Fibroblast of the aortic adventitia (primary cell): ENCODE measurements around the gene IL16. TPM values are rescaled to one million over a fixed set of nuclear protein-coding genes. Genes with fewer than 3 reads are reported as not detected.
"Not testable (repeated sequence)": the region's sequence is repeated elsewhere in the genome, so short reads cannot be mapped to it uniquely, and the experiment has no call there.

ENCODE experiments used
- DNase-seq: peaks from one replicate; pipeline ENCODE4 v3.0.0-alpha.2; 2010; ENCODE audit warnings: low read depth
- H3K4me3 ChIP-seq: 2 replicates; pipeline ENCODE4 v1.5.1; 2011; ENCODE audit warnings: low read depth, mild to moderate bottlenecking, control low read depth, low read length, moderate library complexity
- total RNA-seq: library from RNA; depleted of rRNA; stranded (reverse); fragments of >200 nt; gene quantifications from 2 replicates; pipeline ENCODE4 v1.2.3, GENCODE V29; 2012; ENCODE audit warnings: low replicate concordance
- TF ChIP-seq, protein P1 (sequence below): IDR thresholded peaks from 2 replicates; pipeline ENCODE4 v1.5.1; 2011; ENCODE audit warnings: mild to moderate bottlenecking, low read length, control low read depth, inconsistent platforms; ENCODE audit not compliant: insufficient read depth

Gene IL16
- total RNA-seq, 1 donor = 1.4 TPM

DNA sequence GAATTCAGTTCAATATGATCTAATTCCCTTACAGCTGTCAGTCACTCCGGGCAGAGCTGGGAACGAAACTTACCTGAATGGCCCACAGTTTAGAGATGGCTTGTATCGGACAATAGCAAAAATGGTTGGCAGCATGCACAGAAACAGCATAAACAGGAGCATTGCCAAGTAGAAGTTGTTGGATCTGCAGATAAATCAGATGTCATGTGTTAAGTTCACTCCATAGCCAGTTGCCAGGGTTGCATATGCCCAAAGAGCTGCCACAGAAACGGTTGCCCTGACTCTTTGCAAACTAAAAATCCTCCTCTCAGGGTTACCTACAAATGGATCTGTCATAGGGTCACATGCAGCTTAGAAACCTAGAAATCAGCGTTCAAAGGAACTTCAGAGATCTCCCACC, 142.6 kb downstream of the IL16 start:
- H3K4me3 ChIP-seq = no peak overlapping the region
- TF ChIP-seq, protein P1, sequence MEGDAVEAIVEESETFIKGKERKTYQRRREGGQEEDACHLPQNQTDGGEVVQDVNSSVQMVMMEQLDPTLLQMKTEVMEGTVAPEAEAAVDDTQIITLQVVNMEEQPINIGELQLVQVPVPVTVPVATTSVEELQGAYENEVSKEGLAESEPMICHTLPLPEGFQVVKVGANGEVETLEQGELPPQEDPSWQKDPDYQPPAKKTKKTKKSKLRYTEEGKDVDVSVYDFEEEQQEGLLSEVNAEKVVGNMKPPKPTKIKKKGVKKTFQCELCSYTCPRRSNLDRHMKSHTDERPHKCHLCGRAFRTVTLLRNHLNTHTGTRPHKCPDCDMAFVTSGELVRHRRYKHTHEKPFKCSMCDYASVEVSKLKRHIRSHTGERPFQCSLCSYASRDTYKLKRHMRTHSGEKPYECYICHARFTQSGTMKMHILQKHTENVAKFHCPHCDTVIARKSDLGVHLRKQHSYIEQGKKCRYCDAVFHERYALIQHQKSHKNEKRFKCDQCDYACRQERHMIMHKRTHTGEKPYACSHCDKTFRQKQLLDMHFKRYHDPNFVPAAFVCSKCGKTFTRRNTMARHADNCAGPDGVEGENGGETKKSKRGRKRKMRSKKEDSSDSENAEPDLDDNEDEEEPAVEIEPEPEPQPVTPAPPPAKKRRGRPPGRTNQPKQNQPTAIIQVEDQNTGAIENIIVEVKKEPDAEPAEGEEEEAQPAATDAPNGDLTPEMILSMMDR = no peak
- DNase-seq = no peak

- TF ChIP-seq, protein P1 = no peak
- DNase-seq = no peak
- no peak overlapping the region for H3K4me3 ChIP-seq
These were observed 143.2 kb downstream of the IL16 start for GRCh38 chr15:81339851-81340250.

DNA sequence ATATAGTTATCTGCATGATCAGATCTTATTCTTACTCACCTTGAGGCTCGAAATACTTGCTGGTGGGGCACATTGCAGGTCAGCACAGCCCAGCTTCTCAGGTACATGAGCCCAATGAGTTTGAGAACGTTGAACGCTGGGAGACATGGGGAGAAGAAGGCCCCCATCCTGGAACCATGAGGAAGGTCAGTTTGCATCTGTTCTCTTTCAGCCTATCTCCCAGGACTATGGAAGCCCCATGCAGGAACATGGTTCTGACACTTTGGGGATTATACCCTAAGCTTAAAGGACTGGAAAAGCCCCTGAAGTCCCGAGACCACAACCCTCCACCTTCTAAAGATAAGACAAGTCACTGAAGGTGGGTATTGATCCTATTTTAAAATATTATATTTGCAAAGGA, 144.7 kb downstream of the IL16 start:
- no peak overlapping the region for H3K4me3 ChIP-seq
- TF ChIP-seq, protein P1 = no peak
- DNase-seq = no peak

- no peak for DNase-seq
- TF ChIP-seq, protein P1 = no peak
- H3K4me3 ChIP-seq = no peak overlapping the region
These were observed 146.7 kb downstream of the IL16 start for GRCh38 chr15:81343371-81343770.

- H3K4me3 ChIP-seq = no peak overlapping the region
- no peak for DNase-seq
- TF ChIP-seq, protein P1 = no peak
These were observed 149.9 kb downstream of the IL16 start for GRCh38 chr15:81346611-81347010.

GRCh38 chr15:81347910-81348309, 151.2 kb downstream of the IL16 start:
- H3K4me3 ChIP-seq = no peak overlapping the region
- TF ChIP-seq, protein P1 = no peak
- no peak for DNase-seq

DNA sequence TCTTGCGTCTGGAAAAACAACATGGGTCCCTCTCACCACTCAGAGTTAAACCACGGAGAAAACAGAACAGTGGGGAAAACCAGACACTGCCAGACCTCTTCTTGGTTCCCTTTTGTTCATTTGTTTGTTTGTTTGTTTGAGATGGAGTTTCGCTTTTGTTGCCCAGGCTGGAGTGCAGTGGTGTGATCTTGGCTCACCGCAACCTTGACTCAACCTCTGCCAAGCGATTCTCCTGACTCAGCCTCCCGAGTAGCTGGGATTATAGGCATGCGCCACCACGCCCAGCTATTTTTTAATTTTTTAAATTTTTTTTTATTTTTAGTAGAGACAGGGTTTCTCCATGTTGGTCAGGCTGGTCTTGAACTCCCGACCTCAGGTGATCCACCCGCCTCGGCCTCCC, 152.0 kb downstream of the IL16 start:
- not testable (repeated sequence) for DNase-seq, H3K4me3 ChIP-seq
